Activated naive CD4-positive, alpha-beta T cell treated with anti-CD3 and anti-CD28 coated beads, Interleukin-2, amount 50 U/mL, for 16 hours (primary cell): ENCODE measurements around the gene NFIC.
A peak's percentile ranks its signal among the peaks of the same experiment; 100 is the strongest.
"Not testable (repeated sequence)": the region's sequence is repeated elsewhere in the genome, so short reads cannot be mapped to it uniquely, and the experiment has no call there.

ENCODE experiments used
- DNase-seq: peaks from one replicate; pipeline ENCODE4 v3.0.0-alpha.2; 2020

Gene NFIC

DNA sequence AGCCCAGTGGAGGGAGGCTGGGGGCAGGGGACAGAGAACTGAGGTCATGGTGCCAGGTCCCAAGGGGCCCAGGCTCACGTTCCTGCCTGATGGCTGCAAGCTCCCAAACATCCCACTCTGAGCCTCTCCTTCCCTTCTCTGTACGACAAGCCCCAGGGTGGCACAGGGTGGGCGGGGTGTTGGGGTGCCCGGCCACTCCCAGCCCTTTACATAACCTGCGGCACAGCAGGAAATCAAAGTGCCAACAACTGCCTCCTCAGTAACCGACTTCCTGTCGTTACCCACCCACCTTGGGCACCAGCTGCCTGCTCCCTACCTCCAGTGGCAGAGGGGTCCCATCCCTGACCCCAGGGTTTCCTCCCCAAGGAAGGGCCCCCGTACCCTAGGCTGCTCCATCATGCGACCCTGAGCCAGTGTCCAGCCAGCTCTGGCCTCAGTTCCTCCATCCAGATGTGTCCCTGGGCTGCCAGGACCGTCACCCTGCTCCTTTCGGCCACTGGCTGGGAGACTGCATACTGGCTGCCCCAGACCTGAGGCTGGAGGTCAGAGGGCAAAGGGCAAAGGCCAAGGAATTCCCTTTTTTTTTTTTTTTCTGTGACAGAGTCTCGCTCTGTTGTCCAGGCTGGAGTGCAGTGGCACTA is 27.7 kb upstream of the NFIC start:
- DNase-seq: peak; percentile 54

DNA sequence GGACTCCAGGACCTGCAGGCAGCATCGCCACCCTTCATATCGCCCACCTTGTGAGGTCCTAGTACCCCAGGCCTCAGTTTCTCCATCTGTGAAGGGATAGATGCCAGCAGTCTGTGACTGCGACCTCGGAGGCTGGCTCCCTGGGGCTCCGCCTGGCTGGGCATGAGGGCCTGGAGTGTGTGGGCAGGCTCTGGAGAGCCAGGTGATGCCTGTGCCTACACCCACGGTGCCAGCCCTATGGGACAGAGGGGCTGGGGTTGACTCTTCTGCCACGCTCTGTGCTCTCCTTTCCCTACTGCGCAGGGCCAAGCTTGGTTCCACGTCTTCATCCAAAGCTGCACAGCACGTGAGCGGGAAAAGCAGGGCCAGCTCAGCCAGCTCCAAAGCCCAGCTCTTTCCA is 26.0 kb upstream of the NFIC start:
- no peak for DNase-seq

GRCh38 chr19:3342246-3342645 is 24.1 kb upstream of the NFIC start:
- no peak for DNase-seq

DNA sequence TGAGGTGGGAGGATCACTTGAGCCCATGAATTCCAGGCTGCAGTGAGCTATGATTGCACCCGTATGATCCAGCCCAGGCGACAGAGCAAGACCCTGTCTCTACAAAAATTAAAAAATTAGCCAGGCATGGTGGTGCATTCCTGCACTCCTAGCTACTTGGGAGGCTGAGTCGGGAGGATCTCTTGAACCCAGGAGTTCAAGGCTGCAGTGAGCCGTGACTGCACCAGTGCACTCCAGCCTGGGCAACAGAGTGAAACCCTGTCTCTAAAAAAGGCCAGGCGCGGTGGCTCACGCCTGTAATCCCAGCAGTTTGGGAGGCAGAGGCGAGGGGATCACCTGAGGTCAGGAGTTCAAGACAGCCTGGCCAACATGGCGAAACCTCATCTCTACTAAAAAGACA is 23.4 kb upstream of the NFIC start:
- DNase-seq: not testable (repeated sequence)

- DNase-seq: peak; percentile 63
These were observed 22.5 kb upstream of the NFIC start for GRCh38 chr19:3343619-3344502.

GRCh38 chr19:3344608-3345598 is 21.5 kb upstream of the NFIC start:
- DNase-seq: no peak

GRCh38 chr19:3345850-3346460 is 20.4 kb upstream of the NFIC start:
- no peak for DNase-seq

GRCh38 chr19:3346677-3347353 is 19.6 kb upstream of the NFIC start:
- DNase-seq: no peak

DNA sequence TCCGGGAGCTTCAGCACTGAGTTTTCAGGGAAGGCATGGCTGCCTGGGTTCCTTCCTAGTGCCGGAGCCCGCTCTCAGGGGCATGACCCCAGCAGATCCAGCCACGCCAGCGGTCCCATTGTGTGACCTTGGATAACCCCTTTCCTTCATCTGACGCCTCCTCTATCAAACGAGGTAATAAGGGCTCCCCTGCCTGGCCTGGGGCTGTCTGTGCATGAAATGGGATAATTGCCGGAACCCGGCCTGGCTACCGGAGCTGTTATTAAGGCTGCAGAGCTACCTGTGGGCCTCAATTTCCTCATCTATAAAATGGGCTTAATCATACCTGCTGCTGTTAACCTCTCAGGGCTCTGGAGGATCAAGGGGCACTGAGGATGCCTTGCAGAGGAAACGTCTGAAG is 18.3 kb upstream of the NFIC start:
- DNase-seq: no peak

GRCh38 chr19:3348469-3348868 is 17.9 kb upstream of the NFIC start:
- DNase-seq: not testable (repeated sequence)

GRCh38 chr19:3350014-3350663 is 16.2 kb upstream of the NFIC start:
- no peak for DNase-seq

GRCh38 chr19:3351702-3352447 is 14.5 kb upstream of the NFIC start:
- DNase-seq: no peak

GRCh38 chr19:3353493-3353892 is 12.9 kb upstream of the NFIC start:
- DNase-seq: no peak

DNA sequence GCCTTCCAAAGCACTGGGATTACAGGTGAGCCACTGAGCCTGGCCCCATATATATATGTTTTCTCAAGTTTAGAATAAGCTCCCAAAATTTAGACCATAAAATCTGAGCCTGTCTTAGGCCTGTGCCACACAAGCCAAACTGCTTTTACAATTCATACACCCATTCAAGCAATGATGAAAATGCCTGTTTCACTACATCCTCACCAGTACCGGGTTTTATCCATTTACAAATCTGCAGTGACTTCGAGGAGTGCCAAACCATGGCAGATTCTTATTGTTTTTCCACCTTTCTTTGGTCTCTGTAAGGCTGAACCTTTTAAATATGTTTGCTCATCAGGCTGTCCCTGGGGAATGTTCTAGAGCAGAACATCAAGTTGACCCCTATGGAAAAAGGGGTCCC is 9.6 kb upstream of the NFIC start:
- no peak for DNase-seq

GRCh38 chr19:3357271-3357991 is 9.0 kb upstream of the NFIC start:
- no peak for DNase-seq

DNA sequence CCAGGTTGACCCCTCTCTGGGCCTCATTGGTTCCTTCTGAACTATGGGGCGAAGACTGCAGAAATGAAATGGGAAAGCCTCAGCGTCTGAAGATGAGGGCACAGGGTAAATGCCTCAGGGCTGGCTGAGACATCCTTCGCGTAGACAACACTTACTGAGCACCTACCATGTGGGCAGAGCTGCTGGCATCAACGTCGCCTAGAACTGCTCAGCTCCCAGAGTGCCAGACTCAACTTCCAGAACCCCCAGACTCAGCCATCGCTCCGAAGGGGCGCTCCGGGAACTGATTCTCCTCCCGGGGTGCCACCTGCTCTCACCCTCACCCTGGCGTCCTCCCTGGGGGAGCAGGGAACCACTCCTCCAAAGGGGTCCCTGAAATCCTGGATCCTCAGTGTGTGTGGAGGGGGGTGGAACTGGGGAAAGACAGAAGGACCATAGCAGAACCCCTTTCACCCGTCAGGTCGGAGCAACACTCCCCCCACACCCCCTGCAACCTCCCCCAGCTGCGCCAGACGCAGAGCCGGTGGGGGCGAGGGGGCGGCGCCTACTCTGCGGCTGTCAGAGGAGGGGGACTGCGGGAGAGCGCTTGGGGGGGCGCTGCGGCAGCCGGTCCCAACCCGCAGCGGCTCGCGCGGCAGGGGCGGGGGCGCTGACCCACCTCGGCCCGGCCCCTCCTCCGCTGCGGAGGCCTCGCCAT is 8.2 kb upstream of the NFIC start:
- DNase-seq: peak; percentile 31

- DNase-seq: no peak
These were observed 7.7 kb upstream of the NFIC start for GRCh38 chr19:3358689-3359014.

DNA sequence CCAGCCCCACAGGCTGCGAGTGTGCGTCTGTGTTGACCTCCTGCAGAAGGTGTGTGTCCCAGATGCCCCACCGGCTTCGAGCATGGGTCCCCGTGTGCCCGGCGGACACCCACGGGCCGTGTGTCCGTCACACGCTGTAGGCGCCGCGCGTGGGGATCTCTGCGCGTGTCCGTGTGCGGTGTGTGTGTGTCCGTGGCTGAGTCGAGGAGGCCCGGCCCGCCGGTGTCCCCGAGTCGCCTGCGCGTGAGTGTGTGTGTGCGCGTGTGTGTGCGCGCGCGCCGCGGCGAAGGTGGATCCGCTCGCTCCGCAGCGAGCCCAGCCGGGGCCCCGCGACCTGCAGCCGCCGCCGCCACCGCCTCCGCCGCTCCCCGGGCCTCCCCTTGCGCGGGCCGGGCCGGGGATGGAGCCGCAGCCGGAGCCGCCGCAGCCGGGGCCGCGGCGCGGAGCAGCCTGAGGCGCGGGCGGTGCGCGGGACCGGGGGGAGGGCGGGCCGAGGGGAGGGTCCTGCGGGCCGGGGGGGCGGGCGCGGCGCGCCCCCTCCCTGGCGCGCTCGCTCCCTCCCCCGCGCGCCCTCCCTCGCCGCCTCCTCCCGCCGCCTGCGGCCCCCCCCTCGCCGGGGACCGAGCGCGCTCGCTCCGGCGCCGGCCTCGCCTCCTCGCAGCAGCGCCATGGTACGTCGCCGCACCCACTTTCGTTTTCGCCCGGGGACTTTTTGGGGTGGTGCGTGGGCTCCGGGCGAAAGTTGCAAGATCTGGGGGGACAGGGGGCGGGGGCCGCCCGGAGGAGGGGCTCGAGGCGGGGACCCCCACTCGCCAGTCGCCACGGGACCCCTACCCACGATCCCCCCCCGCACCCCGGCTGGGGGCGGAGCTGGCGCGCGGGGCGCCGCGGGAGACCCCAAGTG is 7.1 kb upstream of the NFIC start:
- DNase-seq: peak; percentile 78
